Glomerular visceral epithelial cell (primary cell): Measurements from ENCODE around the gene SLC12A4.
"Not testable (repeated sequence)": the region's sequence is repeated elsewhere in the genome, so short reads cannot be mapped to it uniquely, and the experiment has no call there.

Source experiments
- DNase-seq: peaks from one replicate; pipeline ENCODE4 v3.0.0-alpha.2; 2016; ENCODE audit errors: extremely low spot score

SLC12A4 gene

DNA sequence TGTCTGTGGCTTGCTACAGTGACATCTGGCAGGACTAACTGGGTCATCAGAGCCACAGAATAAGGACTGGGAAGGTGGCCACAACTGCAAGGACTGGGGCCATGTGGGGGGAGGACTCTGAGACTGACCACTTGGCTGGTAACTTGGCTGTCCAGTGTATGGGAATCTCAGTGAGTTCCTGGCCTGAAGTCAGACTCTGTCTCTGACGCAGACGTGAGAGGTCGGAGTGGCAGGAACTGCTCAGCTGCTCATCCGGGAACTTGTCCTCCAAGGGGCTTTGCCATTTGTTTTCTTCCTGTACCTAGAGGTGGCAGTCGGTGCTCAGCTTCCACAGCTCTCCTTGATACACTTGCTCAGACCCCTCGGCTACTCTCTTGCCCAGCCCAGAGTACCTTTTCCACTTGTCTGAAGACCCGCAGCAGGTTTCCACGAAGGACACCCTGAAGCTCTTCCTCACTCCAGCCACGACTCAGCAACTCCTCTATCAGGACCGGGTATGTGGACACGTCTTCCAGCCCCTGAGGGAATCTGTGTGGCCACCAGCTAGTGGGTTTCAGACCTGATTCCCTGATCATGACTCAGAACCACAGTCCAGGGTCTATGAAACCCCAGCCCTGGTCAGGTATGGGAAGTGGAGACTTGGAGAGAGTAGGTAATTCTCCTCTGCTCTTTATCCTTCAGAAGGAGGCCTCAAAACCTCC is 19.2 kb upstream of the SLC12A4 start:
- DNase-seq = peak; percentile 40

GRCh38 chr16:67986949-67987348 is 18.5 kb upstream of the SLC12A4 start:
- no peak for DNase-seq

DNA sequence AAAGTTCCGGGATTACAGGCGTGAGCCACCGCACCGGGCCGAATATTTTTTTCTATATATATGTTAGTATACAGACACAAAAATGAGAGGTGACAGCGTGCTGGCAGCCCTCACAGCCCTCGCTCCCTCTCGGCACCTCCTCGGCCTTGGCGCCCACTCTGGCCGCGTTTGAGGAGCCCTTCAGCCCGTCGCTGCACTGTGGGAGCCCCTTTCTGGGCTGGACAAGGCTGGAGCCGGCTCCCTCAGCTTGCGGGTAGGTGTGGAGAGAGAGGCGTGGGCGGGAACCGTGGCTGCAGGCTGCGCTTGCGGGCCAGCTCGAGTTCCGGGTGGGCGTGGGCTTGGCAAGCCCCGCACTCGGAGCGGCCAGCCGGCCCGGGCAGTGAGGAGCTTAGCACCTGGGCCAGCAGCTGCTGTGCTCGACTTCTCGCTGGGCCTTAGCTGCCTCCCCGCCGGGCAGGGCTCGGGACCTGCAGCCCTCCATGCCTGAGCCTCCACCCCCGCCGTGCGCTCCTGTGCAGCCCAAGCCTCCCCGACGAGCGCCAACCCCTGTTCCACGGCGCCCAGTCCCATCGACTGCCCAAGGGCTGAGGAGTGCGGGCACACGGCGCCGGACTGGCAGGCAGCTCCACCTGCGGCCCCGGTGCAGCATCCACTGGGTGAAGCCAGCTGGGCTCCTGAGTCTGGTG is 13.7 kb upstream of the SLC12A4 start:
- no peak for DNase-seq

DNA sequence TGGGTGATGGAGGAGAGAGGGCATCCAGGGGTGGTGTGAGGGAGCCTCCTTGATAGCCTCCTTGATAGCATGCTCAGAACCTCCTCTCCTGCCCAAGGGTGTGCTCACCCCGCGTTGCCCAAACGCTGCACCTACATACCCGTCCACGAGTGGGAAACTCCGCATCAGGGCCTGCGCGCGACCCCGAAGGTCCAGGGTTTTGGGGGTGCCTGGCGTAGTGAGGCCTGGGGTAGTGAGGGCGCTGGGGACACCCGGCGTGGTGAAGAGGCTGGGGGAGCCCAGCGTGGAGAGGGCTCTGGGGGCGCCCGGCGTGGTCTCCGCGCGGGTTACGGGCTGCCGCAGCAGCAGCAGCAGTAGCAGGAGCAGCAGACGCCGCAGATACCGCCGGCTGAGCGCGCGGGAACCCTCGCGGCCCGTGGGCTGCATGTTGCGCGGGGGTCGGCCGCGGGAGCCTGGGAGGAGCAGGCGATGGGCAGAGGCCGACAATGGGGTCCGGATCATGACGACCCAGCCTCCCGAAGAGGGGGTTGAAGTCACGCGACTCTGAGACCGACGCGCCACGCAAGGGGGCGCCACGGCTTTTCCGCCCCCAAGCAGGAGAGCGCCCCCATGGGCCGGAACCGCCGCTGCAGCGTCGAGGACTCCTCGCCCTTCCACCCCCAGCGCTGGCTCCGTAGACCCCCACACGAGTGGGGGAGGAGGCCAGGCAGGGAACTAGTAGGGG is 11.7 kb upstream of the SLC12A4 start, which contains the start of gene DPEP3:
Gene DPEP3 (minus strand): TSS at position 545 of the 724 bp plus-strand sequence. CDS start 119 bp downstream, at position 426.
- no peak for DNase-seq

DNA sequence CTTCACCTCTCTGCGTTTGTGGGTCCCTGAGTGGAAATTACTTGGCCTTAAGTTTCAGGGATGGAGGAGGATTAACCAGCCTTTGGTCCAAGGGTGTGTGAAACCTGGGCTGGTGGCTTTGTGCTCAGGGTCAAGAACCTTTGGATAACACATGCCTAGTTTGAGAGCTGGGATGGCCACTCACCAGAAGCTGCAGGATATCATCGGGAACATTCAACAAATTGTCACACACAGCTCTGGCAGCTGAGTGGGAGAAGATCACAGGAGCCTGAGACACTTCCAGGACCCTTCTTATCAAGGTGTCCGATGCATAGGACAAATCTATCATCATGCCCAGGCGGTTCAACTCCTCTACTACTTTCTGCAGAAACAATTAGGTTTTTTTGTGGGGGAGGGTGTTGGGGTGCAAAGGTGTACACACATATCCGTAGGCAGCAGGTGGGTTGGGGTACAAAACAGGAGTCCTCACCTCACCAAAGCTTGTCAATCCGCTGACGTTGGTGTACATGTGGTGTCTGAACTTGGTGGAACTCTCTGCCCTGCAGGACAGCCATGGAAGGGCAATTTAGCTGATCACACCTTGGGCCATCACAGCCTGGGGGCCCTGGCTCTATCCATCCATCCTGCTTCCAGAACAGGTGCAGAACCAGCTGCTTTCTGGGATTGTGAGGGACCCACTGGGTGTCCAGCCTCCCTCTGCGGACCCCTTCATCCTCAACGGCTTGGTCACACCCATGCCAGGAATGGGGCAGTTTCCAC is 9.2 kb upstream of the SLC12A4 start:
- DNase-seq = no peak

- no peak for DNase-seq
These were observed 8.6 kb upstream of the SLC12A4 start for GRCh38 chr16:67977005-67977404.

DNA sequence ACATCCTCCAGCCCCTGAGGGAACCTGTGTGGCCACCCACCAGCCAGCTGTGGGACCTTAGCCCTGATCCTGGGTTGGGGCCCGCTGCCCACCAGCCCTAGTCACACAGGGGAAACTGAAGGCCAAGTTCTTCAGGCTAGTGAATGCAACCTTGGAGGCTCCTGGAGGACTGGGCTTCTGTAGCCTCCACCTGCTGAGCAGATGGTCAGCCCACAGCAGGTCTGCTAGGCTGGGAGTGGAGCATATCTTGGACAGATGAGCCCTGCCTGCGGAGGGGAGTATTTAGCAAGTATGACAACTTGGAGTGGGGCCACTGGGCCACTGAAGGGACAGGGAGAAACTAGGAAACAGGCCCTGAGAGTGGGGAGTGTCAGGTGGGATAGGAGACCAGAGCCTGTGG is 7.8 kb upstream of the SLC12A4 start:
- DNase-seq = no peak

DNA sequence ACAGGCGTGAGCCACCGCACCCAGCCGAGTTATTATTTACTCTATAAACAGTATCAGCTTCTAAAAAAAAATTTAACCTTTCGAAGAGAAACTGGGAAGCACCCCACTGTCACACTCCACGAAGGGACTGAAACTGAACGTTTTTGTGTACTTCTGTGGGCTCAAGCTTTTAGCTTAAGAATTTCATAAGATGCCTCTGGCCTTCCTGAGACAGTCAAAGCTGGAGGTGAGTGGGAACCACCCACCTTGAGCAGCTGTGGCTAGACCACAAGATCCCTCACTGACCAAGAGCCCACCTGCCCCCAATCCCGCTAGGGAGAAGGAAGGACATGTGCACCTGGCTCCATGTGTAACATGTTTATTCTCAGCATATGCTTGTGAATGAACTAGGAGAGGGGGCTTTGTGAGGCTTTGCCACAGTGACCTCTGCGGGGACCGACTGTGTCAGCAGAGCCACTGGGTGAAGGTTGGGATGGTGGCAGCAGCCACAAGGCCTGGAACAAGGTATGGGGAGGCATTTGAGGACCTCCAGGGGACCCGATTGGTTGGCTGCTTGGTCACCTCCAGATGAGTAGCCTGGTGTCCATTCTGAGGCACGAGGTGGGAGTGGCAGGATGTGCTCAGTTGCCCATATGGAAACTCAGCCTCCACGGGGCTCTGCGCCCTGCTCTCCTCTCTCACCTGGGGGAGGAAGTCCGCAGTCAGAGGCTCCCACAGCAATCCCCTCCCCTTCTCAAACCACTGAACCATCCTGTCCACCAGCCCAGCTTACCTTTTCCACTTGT is 7.1 kb upstream of the SLC12A4 start:
- no peak for DNase-seq

DNA sequence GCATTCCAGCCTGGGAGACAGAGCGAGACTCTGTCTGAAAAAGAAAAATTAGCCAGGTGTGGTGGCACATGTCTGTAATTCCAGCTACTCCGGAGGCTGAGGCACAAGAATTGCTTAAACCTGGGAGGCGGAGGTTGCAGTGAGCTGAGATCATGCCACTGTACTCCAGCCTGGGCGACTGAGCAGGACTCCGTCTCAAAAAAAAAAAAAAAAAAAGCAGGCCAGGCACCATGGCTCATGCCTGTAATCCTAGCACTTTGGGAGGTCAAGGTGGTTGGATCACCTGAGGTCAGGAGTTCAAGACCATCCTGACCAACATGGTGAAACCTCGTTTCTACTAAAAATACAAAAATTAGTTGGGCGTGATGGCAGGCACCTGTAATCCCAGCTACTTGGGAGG is 3.8 kb upstream of the SLC12A4 start:
- not testable (repeated sequence) for DNase-seq

- DNase-seq = no peak
These were observed 2.7 kb upstream of the SLC12A4 start for GRCh38 chr16:67971111-67971510.

GRCh38 chr16:67969254-67970039 is 1.0 kb upstream of the SLC12A4 start:
- no peak for DNase-seq

- peak; percentile 25 for DNase-seq
These were observed 458 bp downstream of the SLC12A4 start for GRCh38 chr16:67967958-67968399.

- no peak for DNase-seq
These were observed 1.1 kb downstream of the SLC12A4 start for GRCh38 chr16:67967183-67967957.

DNA sequence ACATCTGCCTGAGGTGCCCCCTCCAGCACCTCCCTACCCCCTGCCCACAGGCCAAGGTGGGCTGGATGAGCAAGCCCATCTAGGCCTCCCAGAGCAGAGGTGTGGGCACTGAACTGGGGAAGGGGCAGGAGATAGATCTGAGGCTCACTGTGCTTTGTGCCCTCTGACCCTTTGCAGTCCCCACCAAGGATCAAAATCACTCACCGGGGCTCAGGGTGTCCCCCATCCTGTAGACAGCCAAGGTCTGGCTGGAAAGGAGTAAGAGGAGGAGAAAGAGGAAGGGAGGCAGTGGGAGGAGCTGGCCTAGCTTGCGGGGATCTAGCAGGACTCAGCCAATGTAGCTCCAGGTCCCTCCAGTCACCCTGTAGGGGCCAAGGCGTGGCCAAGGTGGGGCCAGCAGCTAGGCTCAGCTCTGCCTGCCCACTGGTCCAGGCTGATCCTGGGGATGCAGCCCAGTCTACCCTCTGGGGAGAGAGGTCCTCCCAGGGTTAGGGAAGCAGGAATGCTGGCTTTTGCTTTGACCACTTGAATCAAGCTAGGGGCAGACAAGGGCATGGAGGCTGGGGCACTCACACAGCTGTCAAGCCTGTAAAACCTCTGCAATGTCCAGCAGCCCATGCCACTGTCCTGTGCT is 1.8 kb downstream of the SLC12A4 start:
- peak; percentile 49 for DNase-seq

GRCh38 chr16:67965668-67966548 is 2.5 kb downstream of the SLC12A4 start:
- DNase-seq = peak; percentile 39

DNA sequence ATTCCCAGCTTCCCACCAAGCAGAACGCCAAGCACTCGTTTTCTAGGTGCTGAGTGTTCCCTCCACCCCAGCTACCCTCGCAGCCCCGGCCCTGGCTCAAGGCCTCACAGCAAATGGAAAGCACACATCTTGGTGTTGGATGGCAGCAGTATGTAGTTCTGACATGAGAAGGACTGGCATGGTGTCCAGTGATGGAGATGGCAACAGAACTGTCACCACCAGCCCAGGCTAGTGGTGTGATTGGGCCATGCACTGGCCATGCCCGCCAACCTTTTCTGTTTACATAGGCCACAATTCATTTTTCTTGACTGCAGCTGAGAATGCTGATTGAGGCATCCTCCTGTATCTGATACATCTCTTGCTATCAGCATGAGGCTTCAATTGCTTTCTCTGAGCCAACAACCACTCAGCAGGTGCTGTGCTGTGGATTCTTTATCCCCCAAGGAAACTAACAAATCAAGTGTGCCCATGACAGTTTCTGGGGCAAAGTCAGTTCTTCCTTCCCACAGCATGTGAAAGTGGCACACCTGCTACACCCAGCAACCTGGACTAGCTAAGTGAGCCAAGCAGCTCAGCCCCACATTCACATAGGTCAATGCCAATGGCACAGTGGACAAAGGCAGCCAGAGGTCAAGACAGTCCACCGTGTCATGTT is 3.8 kb downstream of the SLC12A4 start:
- no peak for DNase-seq

DNA sequence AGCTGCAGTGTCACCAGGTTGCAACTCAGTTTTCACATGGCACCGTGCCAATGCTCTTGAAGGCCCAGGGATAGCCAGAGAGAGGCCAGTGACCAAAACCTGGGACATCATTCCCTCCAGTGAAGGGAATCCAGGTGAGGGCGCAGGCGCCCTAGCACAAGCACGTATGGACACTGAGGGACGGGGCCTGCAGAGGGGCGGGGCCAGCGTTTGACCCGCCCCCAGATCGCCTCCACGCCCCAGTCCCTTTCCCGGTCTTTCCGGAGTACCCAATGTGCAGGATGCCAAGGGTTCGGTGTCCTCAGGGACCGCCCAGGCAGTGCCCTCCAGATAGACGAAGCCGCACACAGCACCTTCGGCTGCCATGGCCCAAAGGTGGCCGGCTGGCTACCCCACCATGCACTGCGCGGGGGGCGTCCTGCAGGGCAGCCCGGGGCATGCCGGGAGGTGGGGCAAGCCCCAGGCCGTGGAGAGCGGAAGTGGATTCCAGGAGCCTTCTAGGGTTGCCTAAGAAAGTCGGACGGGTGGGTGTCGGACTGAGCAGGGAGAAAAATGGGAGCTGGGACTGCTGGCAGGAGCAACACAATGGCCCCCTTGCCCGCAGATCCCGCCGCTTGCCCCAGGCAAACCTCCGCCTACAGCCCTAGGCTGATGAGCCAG is 4.6 kb downstream of the SLC12A4 start:
- DNase-seq = no peak
